Measurements from ENCODE around the gene ROBO1. TPM values are rescaled to one million over a fixed set of nuclear protein-coding genes. Genes with fewer than 3 reads are reported as not detected.

Gene ROBO1
- total RNA-seq, 1 donor from 2014 or later: 31.7 TPM

DNA sequence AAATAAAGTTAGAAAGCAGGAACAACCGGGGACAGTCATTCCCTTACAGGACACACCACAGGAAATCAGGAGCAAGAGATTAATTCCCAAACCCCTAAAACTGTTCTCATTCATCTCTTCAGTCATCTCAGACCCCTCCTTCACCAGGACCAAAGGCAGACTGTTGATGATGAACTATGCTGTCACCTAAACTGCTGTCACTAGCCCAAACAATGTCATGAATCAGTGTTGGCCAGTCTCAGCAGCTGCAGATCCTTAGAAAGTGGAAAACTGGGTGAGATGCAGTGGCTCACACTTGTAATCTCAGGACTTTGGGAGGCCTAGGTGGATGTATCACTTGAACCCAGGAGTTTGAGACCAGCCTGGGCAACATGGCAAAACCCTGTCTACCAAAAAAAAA is 909.6 kb downstream of the ROBO1 start:
- DNase-seq (ENCODE audit: low read depth): no peak
- H3K27me3 ChIP-seq (ENCODE audit: control insufficient read depth, insufficient read depth, low read length): no peaks in the 10 kb centered on the region
- H3K36me3 ChIP-seq (ENCODE audit: control insufficient read depth, insufficient read depth, low read length): no peaks in the 10 kb centered on the region
- TF ChIP-seq, protein P1, sequence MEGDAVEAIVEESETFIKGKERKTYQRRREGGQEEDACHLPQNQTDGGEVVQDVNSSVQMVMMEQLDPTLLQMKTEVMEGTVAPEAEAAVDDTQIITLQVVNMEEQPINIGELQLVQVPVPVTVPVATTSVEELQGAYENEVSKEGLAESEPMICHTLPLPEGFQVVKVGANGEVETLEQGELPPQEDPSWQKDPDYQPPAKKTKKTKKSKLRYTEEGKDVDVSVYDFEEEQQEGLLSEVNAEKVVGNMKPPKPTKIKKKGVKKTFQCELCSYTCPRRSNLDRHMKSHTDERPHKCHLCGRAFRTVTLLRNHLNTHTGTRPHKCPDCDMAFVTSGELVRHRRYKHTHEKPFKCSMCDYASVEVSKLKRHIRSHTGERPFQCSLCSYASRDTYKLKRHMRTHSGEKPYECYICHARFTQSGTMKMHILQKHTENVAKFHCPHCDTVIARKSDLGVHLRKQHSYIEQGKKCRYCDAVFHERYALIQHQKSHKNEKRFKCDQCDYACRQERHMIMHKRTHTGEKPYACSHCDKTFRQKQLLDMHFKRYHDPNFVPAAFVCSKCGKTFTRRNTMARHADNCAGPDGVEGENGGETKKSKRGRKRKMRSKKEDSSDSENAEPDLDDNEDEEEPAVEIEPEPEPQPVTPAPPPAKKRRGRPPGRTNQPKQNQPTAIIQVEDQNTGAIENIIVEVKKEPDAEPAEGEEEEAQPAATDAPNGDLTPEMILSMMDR (IDR thresholded peaks at IDR 0.05; ENCODE audit: insufficient read depth, low read length, poor library complexity, severe bottlenecking): no peak
- no peak overlapping the region for H3K4me3 ChIP-seq (ENCODE audit: low read depth, low read length)

DNA sequence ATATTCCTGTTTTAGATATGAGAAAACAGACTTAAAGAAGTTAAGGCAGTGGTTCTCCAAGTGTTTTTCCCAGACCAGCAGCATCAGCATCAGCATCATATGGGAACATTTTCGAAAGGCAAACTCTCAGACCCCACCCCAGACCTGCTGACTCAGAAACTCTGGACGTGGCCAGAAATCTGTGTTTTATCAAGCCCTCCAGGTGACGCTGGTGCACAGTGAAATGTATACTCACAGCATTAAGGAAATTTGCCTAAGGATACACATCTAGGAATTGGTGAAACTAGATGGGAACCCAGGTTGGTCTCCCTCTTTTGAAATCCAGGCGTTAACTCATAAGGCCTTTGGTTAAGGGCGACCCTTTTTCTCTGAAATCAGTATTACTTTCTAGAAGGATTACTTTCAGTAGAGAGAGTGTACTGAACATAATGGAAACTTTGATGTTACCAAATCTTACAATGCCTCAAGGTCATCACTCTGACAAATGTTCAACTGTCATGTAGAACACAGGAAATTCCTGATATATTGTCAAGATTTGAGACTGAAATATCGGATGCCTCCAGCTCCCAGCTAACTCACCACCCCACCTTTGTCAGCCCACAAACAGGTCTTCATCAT is 910.2 kb downstream of the ROBO1 start:
- no peak for DNase-seq (ENCODE audit: low read depth)
- no peaks in the 10 kb centered on the region for H3K27me3 ChIP-seq (ENCODE audit: control insufficient read depth, insufficient read depth, low read length)
- TF ChIP-seq, protein P1 (IDR thresholded peaks at IDR 0.05; ENCODE audit: insufficient read depth, low read length, poor library complexity, severe bottlenecking): peak; percentile 41
- no peaks in the 10 kb centered on the region for H3K36me3 ChIP-seq (ENCODE audit: control insufficient read depth, insufficient read depth, low read length)
- H3K4me3 ChIP-seq (ENCODE audit: low read depth, low read length): no peak overlapping the region

GRCh38 chr3:78856164-78856563 is 911.6 kb downstream of the ROBO1 start:
- Histone ChIP-seq H3K36me3 (ENCODE audit: control insufficient read depth, insufficient read depth, low read length) (no peaks in the 10 kb centered on the region), H3K27me3 (ENCODE audit: control insufficient read depth, insufficient read depth, low read length) (no peaks in the 10 kb centered on the region), H3K4me3 (ENCODE audit: low read depth, low read length) (no peak overlapping the region)
- TF ChIP-seq, protein P1 (IDR thresholded peaks at IDR 0.05; ENCODE audit: insufficient read depth, low read length, poor library complexity, severe bottlenecking): no peak
- no peak for DNase-seq (ENCODE audit: low read depth)

DNA sequence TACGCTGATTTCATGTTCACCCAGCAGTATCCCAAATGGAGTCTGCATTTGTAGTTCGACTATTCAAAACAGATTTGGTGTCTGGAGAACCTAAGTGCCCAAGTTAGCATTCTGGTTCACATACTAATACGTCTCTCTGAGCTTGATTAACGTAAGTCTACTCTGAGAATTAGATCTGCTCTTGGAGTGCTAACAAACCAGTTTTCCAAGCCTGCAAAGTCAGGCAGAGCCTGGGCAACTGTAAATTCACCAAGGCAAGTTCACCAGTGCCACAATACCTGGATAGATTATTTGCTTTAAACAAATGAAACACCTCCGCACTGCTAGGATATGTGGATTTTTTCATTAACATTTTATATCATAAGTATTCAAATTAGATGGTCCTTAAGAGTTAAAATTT is 912.6 kb downstream of the ROBO1 start:
- H3K27me3 ChIP-seq (ENCODE audit: control insufficient read depth, insufficient read depth, low read length): no peaks in the 10 kb centered on the region
- H3K36me3 ChIP-seq (ENCODE audit: control insufficient read depth, insufficient read depth, low read length): no peaks in the 10 kb centered on the region
- no peak overlapping the region for H3K4me3 ChIP-seq (ENCODE audit: low read depth, low read length)
- TF ChIP-seq, protein P1 (IDR thresholded peaks at IDR 0.05; ENCODE audit: insufficient read depth, low read length, poor library complexity, severe bottlenecking): no peak
- DNase-seq (ENCODE audit: low read depth): no peak

DNA sequence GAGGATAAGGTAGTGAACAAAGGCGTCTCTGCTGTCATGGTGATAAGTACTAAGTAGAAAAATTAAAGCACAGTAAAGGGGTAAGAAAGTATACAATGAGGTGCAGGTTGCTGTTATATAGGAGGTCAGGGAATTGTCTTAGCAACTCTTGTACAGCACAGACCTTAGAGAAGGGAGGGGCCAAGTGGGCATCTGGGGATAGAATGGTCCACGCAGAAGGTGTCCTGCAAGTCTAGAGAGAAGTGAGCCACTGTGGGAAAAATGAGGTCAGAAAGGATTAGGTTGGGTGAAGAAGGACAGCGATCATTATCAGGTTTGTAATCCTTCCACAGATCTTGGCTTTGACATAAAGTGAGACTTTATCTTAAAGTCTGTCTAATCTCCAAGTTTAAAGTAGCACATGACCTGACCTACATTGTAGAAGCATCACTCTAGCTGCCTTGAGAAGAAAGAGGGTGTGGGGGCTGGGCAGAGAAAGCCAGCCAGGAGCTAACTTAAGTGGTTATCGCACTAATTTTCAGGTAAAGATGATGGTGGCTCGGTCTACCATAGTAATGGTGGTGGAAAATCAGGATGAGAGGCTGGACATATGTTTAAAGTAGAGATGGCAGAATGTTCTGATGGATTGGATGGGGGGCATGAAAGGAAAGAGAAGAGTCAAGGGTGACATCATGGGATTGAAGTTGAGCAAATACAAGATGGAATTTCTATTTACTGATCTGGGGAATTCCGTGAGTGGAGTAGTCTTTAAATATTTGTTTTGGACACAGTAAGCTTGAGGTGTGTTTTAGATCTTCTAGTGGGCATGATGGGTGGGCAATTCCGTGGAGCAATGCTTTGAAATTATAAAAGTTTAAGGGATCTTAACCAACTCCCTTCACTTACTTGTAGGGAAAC is 919.2 kb downstream of the ROBO1 start:
- Histone ChIP-seq H3K4me3 (ENCODE audit: low read depth, low read length) (no peak overlapping the region), H3K27me3 (ENCODE audit: control insufficient read depth, insufficient read depth, low read length) (no peaks in the 10 kb centered on the region), H3K36me3 (ENCODE audit: control insufficient read depth, insufficient read depth, low read length) (no peaks in the 10 kb centered on the region)
- TF ChIP-seq, protein P1 (IDR thresholded peaks at IDR 0.05; ENCODE audit: insufficient read depth, low read length, poor library complexity, severe bottlenecking): no peak
- no peak for DNase-seq (ENCODE audit: low read depth)
